Loucy (cell line): ENCODE results near the gene TRIM37.

ENCODE experiments used
- H2AFZ ChIP-seq: fragments of 200-600 bp; sonication (generic); 2 replicates; pipeline ENCODE4 v1.6.0; 2016; ENCODE audit warnings: antibody characterized with exemption, mild to moderate bottlenecking, low read length, moderate library complexity
- H3F3A ChIP-seq: fragments of 200-600 bp; 2 replicates; pipeline ENCODE4 v1.6.0; 2016; ENCODE audit warnings: antibody characterized with exemption, low read depth, mild to moderate bottlenecking
- H3K27me3 ChIP-seq: fragments of 200-600 bp; sonication (generic); 2 replicates; pipeline ENCODE4 v1.6.1; 2014; ENCODE audit warnings: low read length, mild to moderate bottlenecking; ENCODE audit not compliant: insufficient read depth, poor library complexity, severe bottlenecking
- H3K36me3 ChIP-seq: fragments of 200-600 bp; sonication (generic); 2 replicates; pipeline ENCODE4 v1.6.1; 2016; ENCODE audit warnings: low read length; ENCODE audit not compliant: insufficient read depth
- H3K4me1 ChIP-seq: fragments of 200-600 bp; sonication (generic); 2 replicates; pipeline ENCODE4 v1.5.1; 2014; ENCODE audit warnings: low read length, mild to moderate bottlenecking; ENCODE audit not compliant: insufficient read depth, poor library complexity, severe bottlenecking
- H3K4me2 ChIP-seq: fragments of 200-600 bp; sonication (generic); 2 replicates; pipeline ENCODE4 v1.6.0; 2014; ENCODE audit warnings: antibody characterized with exemption, low read length, low read depth, mild to moderate bottlenecking; ENCODE audit not compliant: poor library complexity, severe bottlenecking
- H3K4me3 ChIP-seq: fragments of 200-600 bp; sonication (generic); 2 replicates; pipeline ENCODE4 v1.5.1; 2014; ENCODE audit warnings: low read length, mild to moderate bottlenecking, mixed read lengths; ENCODE audit not compliant: poor library complexity, severe bottlenecking
- H3K79me2 ChIP-seq: fragments of 200-600 bp; sonication (generic); 2 replicates; pipeline ENCODE4 v1.6.1; 2014; ENCODE audit warnings: low read length; ENCODE audit not compliant: insufficient read depth
- H3K9ac ChIP-seq: fragments of 200-600 bp; sonication (generic); 2 replicates; pipeline ENCODE4 v1.6.0; 2014; ENCODE audit warnings: mild to moderate bottlenecking, low read depth, low read length, moderate library complexity; ENCODE audit not compliant: poor library complexity, severe bottlenecking
- H3K9me2 ChIP-seq: fragments of 200-600 bp; sonication (generic); replicated peaks from 2 replicates; pipeline ENCODE4 v1.6.1; 2016; ENCODE audit warnings: low read depth, low read length, mixed read lengths
- H3K9me3 ChIP-seq: fragments of 200-600 bp; sonication (generic); 2 replicates; pipeline ENCODE4 v1.6.1; 2014; ENCODE audit warnings: mild to moderate bottlenecking, antibody characterized with exemption, low read length, low read depth; ENCODE audit not compliant: insufficient read depth
- H4K20me1 ChIP-seq: fragments of 200-600 bp; sonication (generic); 2 replicates; pipeline ENCODE4 v1.6.0; 2014; ENCODE audit warnings: antibody characterized with exemption, low read length, mild to moderate bottlenecking; ENCODE audit not compliant: insufficient read depth, poor library complexity, severe bottlenecking
- EZH2phosphoT487 ChIP-seq: fragments of 200-600 bp; IDR thresholded peaks from 2 replicates; pipeline ENCODE4 v1.6.1; 2018; ENCODE audit warnings: antibody characterized with exemption, mild to moderate bottlenecking, moderate library complexity, borderline replicate concordance
- TF ChIP-seq, protein P1 (sequence below): fragments of 200-600 bp; sonication (generic); conservative IDR thresholded peaks from 2 replicates; pipeline ENCODE4 v1.5.1; 2014; ENCODE audit warnings: mild to moderate bottlenecking, antibody characterized with exemption, low read length

The TRIM37 gene

DNA sequence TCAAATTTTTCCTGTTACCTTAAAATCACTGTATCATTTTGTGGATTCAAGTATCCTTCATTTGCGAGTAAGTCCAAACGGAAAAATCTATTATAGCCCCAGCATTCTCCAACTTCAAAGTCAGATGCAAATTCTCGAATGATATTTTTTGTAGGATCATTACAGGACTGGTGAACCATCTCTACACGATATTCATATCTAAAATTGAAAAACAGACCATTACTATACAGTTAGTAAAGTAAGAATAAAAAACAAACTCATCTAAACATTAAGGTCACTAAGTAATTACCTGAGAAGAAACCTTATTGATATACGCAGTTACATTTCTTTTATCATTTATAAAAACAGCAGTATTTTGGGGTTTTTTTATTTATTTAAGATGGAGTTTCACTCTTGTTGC lies 49.8 kb downstream of the TRIM37 start:
- H4K20me1 ChIP-seq = no peaks in the 10 kb centered on the region
- no peaks in the 10 kb centered on the region for H3F3A ChIP-seq
- H3K9me3 ChIP-seq = no peaks in the 10 kb centered on the region
- H3K27me3 ChIP-seq = no peaks in the 10 kb centered on the region
- H3K4me2 ChIP-seq = no peak overlapping the region
- no peak overlapping the region for H3K4me3 ChIP-seq
- no peak overlapping the region for H2AFZ ChIP-seq
- H3K9me2 ChIP-seq = no peaks in the 10 kb centered on the region
- H3K36me3 ChIP-seq = peaks cover 50% of the 10 kb centered on the region; the same call in 1 of the 2 replicates
- H3K9ac ChIP-seq = no peak overlapping the region
- no peaks in the 10 kb centered on the region for H3K4me1 ChIP-seq
- TF ChIP-seq, protein P1, sequence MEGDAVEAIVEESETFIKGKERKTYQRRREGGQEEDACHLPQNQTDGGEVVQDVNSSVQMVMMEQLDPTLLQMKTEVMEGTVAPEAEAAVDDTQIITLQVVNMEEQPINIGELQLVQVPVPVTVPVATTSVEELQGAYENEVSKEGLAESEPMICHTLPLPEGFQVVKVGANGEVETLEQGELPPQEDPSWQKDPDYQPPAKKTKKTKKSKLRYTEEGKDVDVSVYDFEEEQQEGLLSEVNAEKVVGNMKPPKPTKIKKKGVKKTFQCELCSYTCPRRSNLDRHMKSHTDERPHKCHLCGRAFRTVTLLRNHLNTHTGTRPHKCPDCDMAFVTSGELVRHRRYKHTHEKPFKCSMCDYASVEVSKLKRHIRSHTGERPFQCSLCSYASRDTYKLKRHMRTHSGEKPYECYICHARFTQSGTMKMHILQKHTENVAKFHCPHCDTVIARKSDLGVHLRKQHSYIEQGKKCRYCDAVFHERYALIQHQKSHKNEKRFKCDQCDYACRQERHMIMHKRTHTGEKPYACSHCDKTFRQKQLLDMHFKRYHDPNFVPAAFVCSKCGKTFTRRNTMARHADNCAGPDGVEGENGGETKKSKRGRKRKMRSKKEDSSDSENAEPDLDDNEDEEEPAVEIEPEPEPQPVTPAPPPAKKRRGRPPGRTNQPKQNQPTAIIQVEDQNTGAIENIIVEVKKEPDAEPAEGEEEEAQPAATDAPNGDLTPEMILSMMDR = no peak
- TF ChIP-seq EZH2phosphoT487 = no peak
- H3K79me2 ChIP-seq = no peaks in the 10 kb centered on the region

DNA sequence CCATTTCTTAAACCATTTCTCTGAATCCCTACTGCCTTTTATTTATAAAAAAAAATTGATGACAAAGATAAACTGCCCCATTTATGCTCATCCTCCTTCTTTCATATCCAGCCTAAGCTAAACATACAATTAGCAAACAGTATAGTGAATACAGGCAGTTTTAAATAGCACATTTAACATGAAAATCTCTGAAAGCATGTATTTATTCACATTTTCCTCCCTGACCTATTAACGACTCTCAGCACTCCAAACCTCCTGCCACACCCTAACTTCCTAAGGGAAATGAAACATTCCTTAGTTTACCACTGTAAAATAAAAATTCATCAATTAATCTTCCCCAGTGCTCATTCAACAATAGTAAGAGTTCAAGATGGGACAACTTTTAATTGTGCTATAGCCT lies 56.9 kb downstream of the TRIM37 start:
- no peak overlapping the region for H3K9ac ChIP-seq
- no peak overlapping the region for H3K4me2 ChIP-seq
- H4K20me1 ChIP-seq = no peaks in the 10 kb centered on the region
- no peaks in the 10 kb centered on the region for H3K9me3 ChIP-seq
- H2AFZ ChIP-seq = no peak overlapping the region
- no peak overlapping the region for H3K4me3 ChIP-seq
- TF ChIP-seq EZH2phosphoT487 = no peak
- TF ChIP-seq, protein P1 = no peak
- no peaks in the 10 kb centered on the region for H3K9me2 ChIP-seq
- H3K79me2 ChIP-seq = no peaks in the 10 kb centered on the region
- no peaks in the 10 kb centered on the region for H3F3A ChIP-seq
- H3K27me3 ChIP-seq = no peaks in the 10 kb centered on the region
- H3K36me3 ChIP-seq = peaks cover 48% of the 10 kb centered on the region; the same call in 1 of the 2 replicates
- H3K4me1 ChIP-seq = no peaks in the 10 kb centered on the region

DNA sequence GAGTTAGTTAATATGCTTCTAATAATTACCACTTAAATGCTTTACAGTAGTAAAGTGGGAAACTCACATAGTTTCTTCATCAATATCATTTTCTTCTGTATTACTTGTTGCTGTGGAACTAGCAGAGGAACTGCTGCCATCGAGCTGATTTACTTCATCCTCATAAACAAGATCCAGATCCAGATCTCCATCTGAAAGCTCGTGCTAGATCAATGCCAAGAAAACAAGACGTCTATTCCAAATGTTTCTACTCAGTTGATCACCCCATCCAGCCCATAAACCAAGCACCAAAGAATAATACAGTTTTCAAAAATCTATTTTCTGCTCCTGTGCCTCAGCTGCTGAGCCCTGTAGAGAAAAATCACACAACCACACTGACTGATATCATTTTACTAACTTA lies 59.1 kb downstream of the TRIM37 start:
- H3K27me3 ChIP-seq = no peaks in the 10 kb centered on the region

More for the DNA sequence above, 59.1 kb downstream of the TRIM37 start:
- Histone ChIP-seq H4K20me1 (no peaks in the 10 kb centered on the region), H3K4me2 (no peak overlapping the region), H3K9me3 (no peaks in the 10 kb centered on the region), H3K36me3 (peaks cover 53% of the 10 kb centered on the region; the same call in 1 of the 2 replicates), H3K9ac (no peak overlapping the region), H3K4me3 (no peak overlapping the region), H3F3A (no peaks in the 10 kb centered on the region), H3K79me2 (no peaks in the 10 kb centered on the region), H3K9me2 (no peaks in the 10 kb centered on the region), H3K4me1 (no peaks in the 10 kb centered on the region), H2AFZ (no peak overlapping the region)
- TF ChIP-seq EZH2phosphoT487 = no peak
- TF ChIP-seq, protein P1 = no peak
